B cell (primary cell): Measurements from ENCODE around the gene MBD6. TPM values are rescaled to one million over a fixed set of nuclear protein-coding genes. Genes with fewer than 3 reads are reported as not detected.

Experiments used
- ATAC-seq: fragments of 200-7000 bp; cut with Tn5 transposase; one replicate; pipeline ENCODE4 v1.10.0; 2021; ENCODE audit warnings: low read depth, mild to moderate bottlenecking, moderate number of reproducible peaks, moderate library complexity
- CTCF ChIA-PET: fragments of 350-600 bp; sonication (Branson Sonifier 250); formaldehyde crosslinking; loops from one replicate; lab custom pipeline; 2021; ENCODE audit warnings: antibody characterized with exemption, inconsistent platforms; lab: Charles Lee
- POLR2A ChIA-PET: fragments of 350-600 bp; sonication (Branson Sonifier 250); formaldehyde crosslinking; loops from one replicate; lab custom pipeline; 2021; ENCODE audit warnings: antibody characterized with exemption; lab: Charles Lee
- DNase-seq: peaks from one replicate; pipeline ENCODE4 v3.0.0; 2013
- H2AFZ ChIP-seq: 2 replicates; pipeline ENCODE4 v1.6.1; 2012; ENCODE audit warnings: mild to moderate bottlenecking, low read depth, low read length; ENCODE audit not compliant: insufficient read depth, poor library complexity, severe bottlenecking
- H3K27ac ChIP-seq, 2 donors: 1 replicate in 1 of 2; 2 replicates in 1 of 2; pipeline ENCODE4 v1.5.1; 2012 to 2013; ENCODE audit warnings: low read length in 2 of 2, mild to moderate bottlenecking in 2 of 2, moderate library complexity in 1 of 2
- H3K27me3 ChIP-seq, 4 experiments: fragments of 200-600 bp in 1 of 4; sonication (generic) in 1 of 4; replicated peaks in 1 of 4; 1 replicate in 2 of 4; 2 replicates in 2 of 4; pipeline versions ENCODE4 v1.6.1 to v1.7.0; 2013 to 2016; ENCODE audit warnings: low read length in 3 of 4, mild to moderate bottlenecking in 2 of 4, mixed read lengths in 1 of 4, moderate library complexity in 1 of 4; ENCODE audit not compliant: insufficient read depth in 4 of 4, control insufficient read depth in 3 of 4; ENCODE audit errors: control extremely low read depth in 1 of 4
- H3K36me3 ChIP-seq, 2 experiments: replicated peaks in 1 of 2; 1 replicate in 1 of 2; 2 replicates in 1 of 2; pipeline versions ENCODE4 v1.6.1 to v1.7.1; 2013; ENCODE audit warnings: low read length in 1 of 2; ENCODE audit not compliant: insufficient read depth in 2 of 2, control insufficient read depth in 1 of 2; ENCODE audit errors: control extremely low read depth in 1 of 2, extremely low read depth in 1 of 2
- H3K4me1 ChIP-seq, 2 donors: fragments of 200-600 bp in 1 of 2; sonication (generic) in 1 of 2; 1 replicate in 1 of 2; 2 replicates in 1 of 2; pipeline versions ENCODE4 v1.5.1 to v1.6.1; 2013 to 2017; ENCODE audit warnings: low read length in 2 of 2; ENCODE audit not compliant: control insufficient read depth in 2 of 2, insufficient read depth in 2 of 2
- H3K4me2 ChIP-seq: replicated peaks from 2 replicates; pipeline ENCODE3; 2012; ENCODE audit warnings: mild to moderate bottlenecking, low read depth, low read length; ENCODE audit not compliant: poor library complexity, severe bottlenecking
- H3K4me3 ChIP-seq, 5 experiments: fragments of 200-600 bp in 1 of 5; sonication (generic) in 1 of 5; 1 replicate in 3 of 5; 2 replicates in 2 of 5; pipeline versions ENCODE4 v1.5.1 to v1.7.0; 2011 to 2016; ENCODE audit warnings: low read length in 4 of 5, mild to moderate bottlenecking in 4 of 5, low read depth in 2 of 5, control low read depth in 1 of 5, moderate library complexity in 1 of 5; ENCODE audit not compliant: insufficient read depth in 1 of 5; ENCODE audit errors: control extremely low read depth in 1 of 5, extremely low read depth in 1 of 5
- H3K79me2 ChIP-seq: fragments of 200-600 bp; sonication (generic); one replicate; pipeline ENCODE4 v1.6.0; 2016; ENCODE audit warnings: low read length; ENCODE audit not compliant: control insufficient read depth, insufficient read depth
- H3K9ac ChIP-seq: fragments of 200-600 bp; sonication (generic); 2 replicates; pipeline ENCODE4 v1.6.1; 2017; ENCODE audit warnings: mild to moderate bottlenecking, low read length, moderate library complexity
- H3K9me3 ChIP-seq, 3 donors: one replicate each; pipeline versions ENCODE4 v1.6.1 to v1.7.1; 2013; ENCODE audit warnings: low read length in 2 of 3; ENCODE audit not compliant: control insufficient read depth in 2 of 3, insufficient read depth in 1 of 3; ENCODE audit errors: control extremely low read depth in 1 of 3
- H4K20me1 ChIP-seq: 2 replicates; pipeline ENCODE4 v1.6.0; 2012; ENCODE audit warnings: mild to moderate bottlenecking, low read length; ENCODE audit not compliant: insufficient read depth, control insufficient read depth, poor library complexity, severe bottlenecking
- H3K27ac Mint-ChIP-seq: one replicate; pipeline ENCODE4 v1.8.0; 2021; ENCODE audit warnings: mixed read lengths
- H3K27me3 Mint-ChIP-seq: one replicate; pipeline ENCODE4 v1.8.0; 2021; ENCODE audit warnings: mixed read lengths
- H3K4me1 Mint-ChIP-seq: one replicate; pipeline ENCODE4 v1.8.0; 2021; ENCODE audit warnings: mixed read lengths
- H3K4me3 Mint-ChIP-seq: one replicate; pipeline ENCODE4 v1.8.0; 2021; ENCODE audit warnings: mixed read lengths
- H3K9me3 Mint-ChIP-seq: one replicate; pipeline ENCODE4 v1.8.0; 2022; ENCODE audit warnings: mixed read lengths; ENCODE audit not compliant: insufficient read depth
- CTCF ChIP-seq: fragments of 200-600 bp; IDR thresholded peaks from one replicate; pipeline ENCODE4 v1.8.0; 2022; ENCODE audit warnings: antibody characterized with exemption, mild to moderate bottlenecking
- EZH2 ChIP-seq: IDR thresholded peaks from 2 replicates; pipeline ENCODE4 v1.6.1; 2012; ENCODE audit warnings: borderline replicate concordance, low read depth, mild to moderate bottlenecking, moderate library complexity, low read length; ENCODE audit not compliant: insufficient read depth, poor library complexity, severe bottlenecking
- WGBS: methylation state at CpG from one replicate; pipeline ENCODE4 v1.1.5; 2013; ENCODE audit warnings: missing lambda C conversion rate; ENCODE audit not compliant: insufficient coverage; 5-methylcytosine and 5-hydroxymethylcytosine counted together
- intact Hi-C: fragments of 100-400 bp; cut with micrococcal nuclease; formaldehyde crosslinking; loops from one replicate; pipeline ENCODE4 v1.10.0; 2022
- polyA plus RNA-seq: library from polyadenylated mRNA; depleted of rRNA; stranded (reverse); fragments of >200 nt; gene quantifications from 2 replicates; pipeline ENCODE4 v1.2.3, GENCODE V29; 2012
- total RNA-seq, 2 donors: library from RNA; stranded (reverse); fragments of 120-200 nt in 1 of 2; gene quantifications; 1 replicate in 1 of 2; 2 replicates in 1 of 2; pipeline versions ENCODE4 v1.2.3 to v1.2.4, GENCODE V29; 2013 to 2022

The MBD6 gene
- total and polyA plus RNA-seq, 2 donors (not counting 1 experiment from before 2014, with no cell fraction given), result 39.4 to 121 TPM

GRCh38 chr12:57488402-57489156, 34.0 kb upstream of the MBD6 start:
- Histone ChIP-seq H3K4me2 (peak overlapping the region; percentile 98), H3K4me1 (peaks cover 16 to 22% of the 10 kb centered on the region in 2 donors), H3K9me3 (no peaks in the 10 kb centered on the region), H3K79me2 (peaks cover 52% of the 10 kb centered on the region), H3K4me3 (peak overlapping the region; percentile 66 to 95 (median 86)), H3K27me3 (no peaks in the 10 kb centered on the region), H4K20me1 (peaks cover 5% of the 10 kb centered on the region), H3K27ac (peak overlapping the region; percentile 42 to 86), H3K36me3 (peaks cover 5 to 30% of the 10 kb centered on the region in 2 experiments), H3K9ac (peak overlapping the region; percentile 77), H2AFZ (peak overlapping the region; percentile 85)
- CTCF ChIA-PET, result interaction anchor here (3.2 kb wide), 1 partner anchor 30 kb away, joined by 18 read pairs; the partner anchor contains the start of gene GLI1
- POLR2A ChIA-PET, result interaction anchor here (1.0 kb wide), 1 partner anchor 9 kb away, joined by 3 read pairs; the partner anchor contains the start of gene ARHGAP9
- no peaks in the 10 kb centered on the region for H3K9me3 Mint-ChIP-seq
- TF ChIP-seq CTCF (no peak), EZH2 (no peak)
- ATAC-seq (no peak), DNase-seq (no peak)
- H3K27ac Mint-ChIP-seq, result peak overlapping the region; percentile 93
- H3K4me3 Mint-ChIP-seq, result peak overlapping the region; percentile 89
- H3K4me1 Mint-ChIP-seq, result peaks cover 25% of the 10 kb centered on the region
- no peaks in the 10 kb centered on the region for H3K27me3 Mint-ChIP-seq
- intact Hi-C loops, result loop anchor here (10.0 kb wide), 1 partner anchor 266 kb away; the partner anchor contains the start of genes CDK4 and MARCHF9
- 11% methylated on average over 5 of the region's 11 CpGs for WGBS
